Skin of body (tissue), 2 donors: Measurements from ENCODE around the gene PTPN3. TPM values are rescaled to one million over a fixed set of nuclear protein-coding genes. Genes with fewer than 3 reads are reported as not detected.

Experiments used
- DNase-seq: peaks from one replicate; lab custom pipeline; 2025; lab: John Stamatoyannopoulos, UW
- total RNA-seq: library from RNA; depleted of rRNA; stranded (reverse); fragments of >200 nt; gene quantifications from one replicate; pipeline ENCODE4 v1.2.3, GENCODE V29; 2014

PTPN3 gene
- total RNA-seq, 1 donor from 2014 or later, result 13.3 TPM

DNA sequence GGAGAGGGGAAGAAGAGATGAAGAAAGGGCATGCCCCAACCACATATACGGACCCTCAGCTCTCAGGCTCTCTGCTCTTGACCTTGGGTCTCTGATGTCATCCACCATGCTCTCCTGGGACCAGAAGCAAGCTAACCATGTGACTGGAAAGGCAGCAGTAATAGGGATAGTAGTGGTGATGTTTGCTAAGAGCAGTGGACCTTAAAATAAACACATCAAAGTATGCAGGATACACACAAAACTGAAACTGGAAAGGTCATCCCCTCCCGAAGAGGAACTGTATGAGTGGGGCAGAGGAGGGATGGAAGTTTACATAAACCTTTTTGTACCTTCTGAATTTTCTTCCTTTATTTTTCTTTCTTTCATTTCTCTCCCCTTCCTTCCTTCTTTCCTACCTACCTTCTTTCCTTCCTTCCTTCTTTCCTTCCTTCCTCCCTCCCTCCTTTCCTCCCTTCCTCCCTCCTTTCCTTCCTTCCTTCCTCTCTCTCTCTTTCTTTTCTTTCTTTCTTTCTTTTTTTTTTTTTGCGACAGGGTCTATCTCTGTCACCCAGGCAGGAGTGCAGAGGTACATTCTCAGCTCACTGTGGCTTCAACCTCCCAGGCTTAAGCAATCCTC lies 8.1 kb upstream of the PTPN3 start:
- DNase-seq, result no peak

DNA sequence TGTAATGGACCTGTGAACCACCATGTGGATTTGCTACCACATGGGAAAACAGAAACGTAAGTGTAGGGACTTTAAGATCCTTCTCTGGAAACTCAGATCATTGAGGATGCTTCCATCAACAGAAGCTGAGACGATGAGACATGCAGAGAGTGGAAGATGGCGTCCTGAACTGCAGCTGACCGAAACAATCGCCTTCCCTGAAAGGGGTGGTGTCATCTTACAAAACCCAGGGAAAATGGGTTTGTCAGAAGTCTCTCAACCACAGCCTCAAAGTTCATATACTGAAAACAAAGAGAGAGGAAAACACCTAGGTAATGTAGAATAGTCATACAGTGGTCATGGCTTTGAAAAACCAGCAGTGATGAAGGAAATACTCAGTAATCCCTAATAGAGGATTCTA lies 6.6 kb upstream of the PTPN3 start:
- DNase-seq, result no peak

GRCh38 chr9:109500421-109500974 lies 2.4 kb upstream of the PTPN3 start:
- no peak for DNase-seq

DNA sequence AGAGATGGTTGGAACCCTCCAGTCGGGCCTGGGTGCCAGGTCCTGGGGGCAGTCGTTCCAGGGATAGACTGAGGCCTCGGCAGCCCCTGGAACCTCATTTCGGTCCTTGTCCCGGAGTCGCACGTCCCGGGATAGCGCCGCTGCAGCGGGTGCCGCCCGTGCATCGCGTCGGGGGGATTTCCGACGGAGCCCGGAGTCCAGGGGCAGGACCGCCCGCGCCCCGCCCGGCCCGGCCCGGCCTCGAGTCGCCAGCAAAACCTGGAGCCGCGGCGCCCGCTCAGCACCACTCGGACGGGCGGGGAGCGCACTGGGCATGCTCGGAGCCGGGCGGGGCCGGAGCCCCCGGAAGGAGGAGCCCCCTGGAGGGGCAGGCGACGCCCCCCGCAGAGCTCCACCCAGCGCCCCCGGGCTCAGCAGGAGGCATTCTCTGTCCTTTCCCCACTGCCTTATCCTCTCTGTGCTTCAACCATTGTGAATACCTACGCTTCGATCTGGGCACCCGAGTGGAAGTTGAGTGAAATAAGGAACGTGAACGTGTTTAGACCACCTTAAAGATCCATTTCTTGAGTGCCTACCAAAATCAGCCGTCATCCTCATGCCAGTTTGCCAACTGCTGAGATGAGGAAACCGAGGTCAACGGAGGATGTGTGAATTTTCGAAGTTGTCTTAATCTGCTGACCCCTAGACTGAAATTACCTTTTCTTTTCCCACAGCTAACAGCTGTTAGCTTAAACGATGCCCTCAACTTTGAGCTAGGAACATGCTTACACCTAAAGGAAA lies 1.7 kb upstream of the PTPN3 start:
- DNase-seq, result no peak

DNA sequence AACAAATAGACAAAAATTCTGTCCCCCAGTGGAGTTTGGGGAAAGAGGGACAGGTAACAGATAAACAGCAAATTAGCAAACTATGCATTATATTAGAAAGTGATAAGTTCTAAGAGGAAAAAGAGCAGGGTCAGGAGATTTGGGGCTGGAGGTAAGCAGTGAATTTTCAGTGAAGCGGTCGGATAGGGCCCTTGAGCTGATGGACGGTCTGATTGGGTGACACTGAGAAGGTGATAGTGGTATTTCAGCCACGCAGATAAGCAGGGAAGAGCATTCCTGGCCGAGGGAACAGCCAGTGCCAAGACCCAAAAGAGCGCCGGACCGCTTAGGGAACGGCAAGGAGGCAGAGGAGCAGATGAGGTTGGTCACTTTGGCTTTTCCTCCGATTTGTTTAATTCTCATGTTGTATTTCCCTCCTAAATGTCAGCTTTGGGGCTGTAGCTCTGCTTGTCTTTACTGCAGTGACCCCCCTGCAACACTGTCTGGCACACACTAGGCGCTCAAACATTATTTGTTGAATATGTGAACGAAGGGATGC lies 1.1 kb upstream of the PTPN3 start:
- DNase-seq, result no peak

- DNase-seq, result no peak
Measured at GRCh38 chr9:109497226-109498153, 617 bp downstream of the PTPN3 start.

GRCh38 chr9:109496841-109497225 lies 1.3 kb downstream of the PTPN3 start:
- no peak for DNase-seq

GRCh38 chr9:109496218-109496617 lies 1.9 kb downstream of the PTPN3 start:
- DNase-seq, result no peak

DNA sequence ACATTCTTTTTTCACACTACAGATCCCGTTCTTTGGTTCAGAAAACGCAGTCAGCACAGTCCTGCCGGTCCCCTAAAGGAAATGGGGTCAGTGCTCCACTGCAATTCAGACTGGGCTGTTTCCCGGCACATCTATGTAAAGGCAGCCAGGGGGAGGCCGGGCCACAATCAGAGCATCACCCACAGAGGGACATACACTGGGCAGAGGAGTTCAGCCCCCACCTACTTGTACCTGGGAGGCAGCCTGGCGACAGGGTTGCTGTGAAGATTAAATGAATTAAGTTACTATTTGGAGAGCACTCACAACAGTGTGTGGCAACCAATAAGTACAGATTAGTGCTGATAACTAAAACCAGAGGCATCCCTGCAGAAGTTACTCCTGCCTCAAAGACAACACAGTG lies 4.5 kb downstream of the PTPN3 start:
- no peak for DNase-seq

- no peak for DNase-seq
Measured at GRCh38 chr9:109491590-109491989, 6.5 kb downstream of the PTPN3 start.

- DNase-seq, result no peak
Measured at GRCh38 chr9:109488791-109489492, 9.2 kb downstream of the PTPN3 start.

DNA sequence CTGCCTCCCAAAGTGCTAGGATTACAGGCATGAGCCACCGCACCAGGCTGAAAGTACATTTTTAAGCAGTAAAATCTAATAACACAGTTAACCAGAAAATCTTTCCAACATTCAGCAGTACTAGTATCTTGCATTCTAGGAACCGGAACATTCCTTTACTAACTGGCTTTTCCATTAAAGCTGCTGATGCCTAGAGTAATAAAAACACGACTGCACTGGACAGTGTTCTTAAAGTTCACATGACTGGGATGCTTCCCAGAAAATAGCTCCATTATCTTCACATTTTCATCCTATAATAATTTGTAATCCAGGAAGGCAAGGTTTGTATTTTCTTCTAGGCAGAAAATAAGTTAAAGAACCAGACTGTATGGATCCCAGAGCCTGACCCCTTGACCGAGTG lies 9.8 kb downstream of the PTPN3 start:
- no peak for DNase-seq

GRCh38 chr9:109487247-109487646 lies 10.9 kb downstream of the PTPN3 start:
- no peak for DNase-seq

GRCh38 chr9:109483744-109484429 lies 14.2 kb downstream of the PTPN3 start:
- DNase-seq, result no peak

DNA sequence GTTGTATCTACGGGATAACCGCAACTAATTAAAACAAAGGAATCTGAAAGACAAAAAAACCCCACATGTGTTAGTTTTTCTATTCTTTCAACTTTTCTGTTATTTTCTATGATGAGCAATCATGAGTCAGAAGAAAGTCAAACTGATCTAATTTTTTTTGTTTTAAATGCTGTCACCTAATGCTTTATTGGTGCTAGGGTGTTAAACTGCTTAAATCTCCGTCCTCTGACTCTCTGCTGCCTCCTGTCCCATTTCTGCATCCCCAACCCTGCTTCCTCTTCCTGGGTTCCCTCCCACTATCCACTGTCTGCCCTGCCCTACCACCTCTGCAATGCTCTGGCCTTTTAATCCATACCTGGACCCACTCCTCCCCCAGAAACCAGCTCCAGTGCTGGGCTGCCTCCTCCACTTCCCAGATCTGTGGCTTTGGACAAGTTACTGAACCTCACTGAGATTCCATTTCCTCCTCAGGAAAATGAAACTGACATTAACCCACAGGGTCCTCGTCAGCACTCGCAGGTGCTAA lies 15.7 kb downstream of the PTPN3 start:
- no peak for DNase-seq

DNA sequence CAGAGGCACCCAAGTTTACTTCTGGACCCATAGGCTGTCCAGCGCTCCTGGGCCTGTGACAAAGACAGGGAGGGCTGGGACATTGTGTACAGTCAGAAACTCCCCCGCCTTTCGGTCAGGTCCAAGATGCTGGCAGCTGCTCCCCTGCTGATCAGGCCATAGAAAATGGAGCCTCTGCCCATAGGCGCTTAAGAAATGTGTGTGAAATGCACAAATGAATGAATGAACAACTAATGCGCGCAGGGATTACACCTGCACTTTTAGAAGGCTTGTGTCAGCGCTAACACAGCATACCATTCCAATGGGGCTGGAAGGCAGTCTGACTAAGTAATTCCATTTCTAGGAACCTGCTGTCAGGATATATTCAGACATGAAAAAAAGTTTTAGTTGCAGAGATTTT lies 16.3 kb downstream of the PTPN3 start:
- DNase-seq, result no peak

- DNase-seq, result no peak
Measured at GRCh38 chr9:109479822-109480221, 18.3 kb downstream of the PTPN3 start.

GRCh38 chr9:109478665-109479380 lies 19.3 kb downstream of the PTPN3 start:
- DNase-seq, result no peak

DNA sequence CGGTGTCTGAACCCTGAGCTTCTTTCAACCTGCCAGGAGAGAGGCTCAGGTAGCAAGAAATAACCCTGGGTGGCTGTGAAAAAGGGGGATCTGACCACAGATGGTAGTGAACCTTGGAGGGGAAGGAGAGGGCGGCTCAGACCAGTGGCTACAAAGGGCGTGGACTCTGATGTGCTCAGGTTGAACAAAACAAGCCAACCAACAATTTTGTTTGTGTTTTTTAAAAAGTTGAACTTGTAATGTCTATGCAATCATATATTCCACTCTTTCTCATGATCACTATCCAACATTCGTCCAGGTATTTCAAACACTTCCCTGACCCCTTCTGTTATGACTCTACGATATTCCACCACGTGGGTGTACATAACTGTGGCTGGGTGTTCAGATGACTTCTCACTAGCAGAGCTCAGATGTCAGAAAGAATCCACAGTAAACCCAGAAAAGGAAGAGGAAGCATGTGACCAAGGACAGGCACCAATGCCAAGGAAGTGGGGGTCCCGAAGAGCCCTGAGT lies 20.0 kb downstream of the PTPN3 start:
- DNase-seq, result no peak
